Keratinocyte (primary cell): ENCODE data around the gene SPRED1.

ENCODE experiments used
- EZH2 ChIP-seq: IDR thresholded peaks from one replicate; pipeline ENCODE4 v1.6.1; 2012; ENCODE audit warnings: inconsistent platforms, mild to moderate bottlenecking, low read length, moderate library complexity
- TF ChIP-seq, protein P1 (sequence below), 3 experiments: IDR thresholded peaks in 1 of 3; conservative IDR thresholded peaks in 1 of 3; optimal IDR thresholded peaks in 1 of 3; 2 replicates in 2 of 3; 3 replicates in 1 of 3; pipeline versions ENCODE3 to v1.5.1; 2011; ENCODE audit warnings: low read length in 3 of 3, mild to moderate bottlenecking in 3 of 3, moderate library complexity in 2 of 3, control low read depth in 1 of 3, inconsistent platforms in 1 of 3; ENCODE audit not compliant: insufficient read depth in 2 of 3; ENCODE audit errors: extremely low read depth in 1 of 3

DNA sequence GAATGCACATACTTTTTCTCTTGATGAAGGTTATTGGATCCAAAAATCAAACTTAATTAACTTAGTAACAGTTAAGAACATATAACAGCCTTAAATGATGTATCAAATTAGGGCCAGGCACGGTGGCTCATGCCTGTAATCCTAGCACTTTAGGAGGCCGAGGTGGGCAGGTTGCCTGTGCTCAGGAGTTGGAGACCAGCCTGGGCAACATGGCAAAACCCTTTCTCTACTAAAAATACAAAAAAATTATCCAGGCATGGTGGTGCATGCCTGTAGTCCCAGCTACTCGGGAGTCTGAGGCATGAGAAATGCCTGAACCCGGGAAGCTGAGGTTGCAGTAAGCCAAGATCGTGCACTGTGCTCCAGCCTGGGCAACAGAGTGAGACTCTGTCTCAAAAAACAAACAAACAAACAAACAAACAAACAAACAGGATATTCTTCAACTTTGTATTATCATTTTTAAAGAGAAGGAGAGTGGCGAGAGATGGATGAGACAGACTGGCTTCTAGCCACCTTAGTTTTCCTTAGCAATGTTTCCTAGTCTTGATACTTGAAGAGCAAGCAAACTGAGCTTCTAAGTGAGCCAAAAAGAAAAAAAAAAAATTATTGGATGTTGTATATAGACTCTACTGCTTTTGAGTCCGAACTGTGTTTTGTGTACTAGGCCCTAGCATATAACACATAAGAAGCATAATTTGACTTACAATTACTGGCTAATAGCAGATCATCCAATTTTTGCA is 13.8 kb downstream of the SPRED1 start:
- TF ChIP-seq, protein P1, sequence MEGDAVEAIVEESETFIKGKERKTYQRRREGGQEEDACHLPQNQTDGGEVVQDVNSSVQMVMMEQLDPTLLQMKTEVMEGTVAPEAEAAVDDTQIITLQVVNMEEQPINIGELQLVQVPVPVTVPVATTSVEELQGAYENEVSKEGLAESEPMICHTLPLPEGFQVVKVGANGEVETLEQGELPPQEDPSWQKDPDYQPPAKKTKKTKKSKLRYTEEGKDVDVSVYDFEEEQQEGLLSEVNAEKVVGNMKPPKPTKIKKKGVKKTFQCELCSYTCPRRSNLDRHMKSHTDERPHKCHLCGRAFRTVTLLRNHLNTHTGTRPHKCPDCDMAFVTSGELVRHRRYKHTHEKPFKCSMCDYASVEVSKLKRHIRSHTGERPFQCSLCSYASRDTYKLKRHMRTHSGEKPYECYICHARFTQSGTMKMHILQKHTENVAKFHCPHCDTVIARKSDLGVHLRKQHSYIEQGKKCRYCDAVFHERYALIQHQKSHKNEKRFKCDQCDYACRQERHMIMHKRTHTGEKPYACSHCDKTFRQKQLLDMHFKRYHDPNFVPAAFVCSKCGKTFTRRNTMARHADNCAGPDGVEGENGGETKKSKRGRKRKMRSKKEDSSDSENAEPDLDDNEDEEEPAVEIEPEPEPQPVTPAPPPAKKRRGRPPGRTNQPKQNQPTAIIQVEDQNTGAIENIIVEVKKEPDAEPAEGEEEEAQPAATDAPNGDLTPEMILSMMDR (optimal IDR thresholded peaks at IDR 0.05 in 1 of 3, IDR thresholded peaks at IDR 0.05 in 1 of 3, conservative IDR thresholded peaks at IDR 0.05 in 1 of 3; ENCODE audit: extremely low read depth in 1 of 3, insufficient read depth in 2 of 3, low read length in 3 of 3): no peak
- no peak for TF ChIP-seq EZH2
